ENCODE data around the gene DISP2.

DNA sequence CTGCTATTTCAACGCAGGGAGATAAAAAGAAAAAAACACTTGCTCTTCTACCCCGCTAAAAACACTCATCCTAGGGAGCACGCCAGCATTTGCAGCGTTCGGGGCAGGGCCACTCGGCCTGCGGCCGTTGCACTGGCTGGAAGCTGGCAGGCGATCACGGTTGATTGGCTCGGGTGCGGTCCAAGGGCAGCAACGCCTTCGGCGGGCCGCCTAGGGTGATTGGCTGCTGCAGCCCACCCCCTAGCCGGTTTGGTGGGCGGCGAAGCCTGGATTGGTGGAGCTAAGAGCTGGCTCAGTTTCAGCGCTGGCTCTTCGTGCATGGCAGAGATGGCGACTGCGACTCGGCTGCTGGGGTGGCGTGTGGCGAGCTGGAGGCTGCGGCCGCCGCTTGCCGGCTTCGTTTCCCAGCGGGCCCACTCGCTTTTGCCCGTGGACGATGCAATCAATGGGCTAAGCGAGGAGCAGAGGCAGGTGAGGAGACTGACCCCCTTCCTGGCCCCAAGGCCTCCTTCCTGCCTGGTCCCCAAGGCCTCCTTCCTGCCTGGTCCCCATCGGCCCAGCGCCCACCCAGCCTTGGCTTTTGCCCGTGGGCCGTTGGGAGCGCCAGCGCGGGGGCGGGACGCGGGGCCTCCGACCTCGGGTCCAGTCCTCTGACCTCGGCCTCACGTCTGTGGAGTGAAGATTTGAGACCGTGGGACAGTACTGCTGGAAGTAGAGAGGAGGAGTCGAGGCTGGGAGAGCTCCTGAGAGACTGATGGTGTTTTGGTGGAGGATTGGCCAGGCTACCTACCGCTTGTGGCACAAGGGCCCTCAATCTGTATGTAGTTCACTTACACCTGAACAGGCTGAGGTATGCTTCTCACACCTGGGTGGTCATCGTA lies 47.7 kb downstream of the DISP2 start, which contains the start of gene IVD:
- no peak for TF ChIP-seq CTCF (conservative IDR thresholded peaks at IDR 0.05)
- peak; percentile 87; the same call in 1 of the 2 replicates for TF ChIP-seq ZFX (IDR thresholded peaks at IDR 0.05)

Data from C4-2B (cell line).